ENCODE data around the gene FMN1. TPM values are rescaled to one million over a fixed set of nuclear protein-coding genes. Genes with fewer than 3 reads are reported as not detected.

Gene FMN1
- total RNA-seq, 1 donor from 2014 or later, result 4.6 TPM

DNA sequence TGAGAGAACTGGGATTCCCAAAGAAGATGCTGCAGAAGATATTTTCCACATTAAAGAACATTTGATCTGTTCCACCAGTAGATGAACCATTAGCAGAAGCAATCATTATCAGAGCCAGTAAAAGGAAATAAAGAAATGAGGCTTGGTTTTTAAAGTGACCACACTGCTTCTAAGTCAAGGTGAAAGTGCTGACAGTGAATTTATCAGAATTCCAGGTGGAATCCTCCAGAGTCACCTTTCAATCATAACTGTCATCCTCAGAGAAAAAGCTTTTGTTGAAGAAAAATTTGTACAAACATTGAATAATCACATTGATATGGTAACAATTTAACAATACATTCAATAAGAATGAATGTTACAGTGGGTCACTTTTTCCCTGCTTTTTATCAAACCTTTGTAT lies 376.9 kb downstream of the FMN1 start:
- ATAC-seq, result no peak

DNA sequence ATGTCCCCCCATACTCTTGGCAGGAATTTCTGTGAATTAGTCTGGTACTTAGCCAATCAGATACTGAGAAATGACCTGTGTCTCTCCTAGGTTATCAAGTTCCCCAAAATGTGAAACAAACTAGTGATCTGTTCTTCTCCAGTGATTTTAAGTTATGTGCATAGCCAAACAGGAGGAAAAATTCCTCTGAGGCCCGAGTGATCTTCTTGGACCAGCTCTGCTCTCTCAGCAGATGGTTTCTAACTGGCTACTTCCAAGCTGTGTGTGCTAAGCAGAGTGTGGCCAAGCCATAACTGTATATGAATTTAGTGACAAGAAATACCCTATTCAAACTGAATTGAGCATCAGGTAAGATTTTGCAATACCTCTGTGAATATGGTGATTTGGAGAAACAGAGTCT lies 387.2 kb downstream of the FMN1 start:
- no peak for ATAC-seq

DNA sequence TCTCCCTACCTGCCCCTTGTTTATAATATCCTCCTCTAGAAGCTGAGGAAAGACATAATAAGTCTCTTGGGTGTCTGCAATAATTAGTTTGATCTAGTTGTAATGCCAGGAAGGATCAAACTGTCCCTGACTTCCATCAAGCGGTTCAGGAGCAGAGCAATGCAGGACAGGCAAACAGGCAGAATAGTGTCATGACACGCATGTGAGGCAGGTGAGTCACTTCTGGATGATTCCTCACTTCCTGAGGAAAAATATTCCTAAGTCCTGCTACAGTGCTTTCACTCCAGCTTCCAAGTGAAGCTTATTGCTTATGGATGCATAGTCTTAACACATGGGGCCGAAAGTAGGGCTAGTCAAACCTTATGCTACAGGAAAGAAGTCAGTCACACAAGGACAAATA lies 390.9 kb downstream of the FMN1 start:
- no peak for ATAC-seq

DNA sequence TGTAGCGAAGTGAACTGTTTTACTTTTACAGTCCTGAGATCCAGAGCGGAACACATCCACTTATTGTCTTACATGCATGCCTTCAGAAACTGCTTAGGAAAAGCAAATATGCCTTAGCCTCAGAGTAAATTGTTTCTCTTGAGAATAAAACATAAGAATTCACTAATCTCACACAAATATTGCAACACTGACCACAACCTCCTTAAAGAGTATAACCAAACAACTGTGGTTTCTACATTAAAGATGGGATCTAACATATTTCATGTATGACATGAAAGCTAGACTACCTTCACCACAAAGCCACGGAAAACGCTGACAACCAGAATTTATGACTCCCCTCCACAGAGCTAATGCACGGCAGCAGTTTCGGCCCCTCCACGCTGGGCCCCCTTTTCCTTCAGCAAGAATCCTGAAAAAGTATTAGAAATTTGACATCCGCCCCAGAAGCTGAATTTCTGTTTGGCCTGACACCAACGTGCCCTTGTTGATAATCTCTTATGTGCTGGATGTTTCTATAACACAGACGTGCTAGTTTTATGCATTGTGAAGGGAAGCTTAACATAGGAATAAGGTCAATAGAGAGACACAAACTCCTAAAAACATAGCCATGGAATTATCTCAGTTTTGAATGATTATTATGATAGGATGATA lies 392.1 kb downstream of the FMN1 start:
- no peak for ATAC-seq

DNA sequence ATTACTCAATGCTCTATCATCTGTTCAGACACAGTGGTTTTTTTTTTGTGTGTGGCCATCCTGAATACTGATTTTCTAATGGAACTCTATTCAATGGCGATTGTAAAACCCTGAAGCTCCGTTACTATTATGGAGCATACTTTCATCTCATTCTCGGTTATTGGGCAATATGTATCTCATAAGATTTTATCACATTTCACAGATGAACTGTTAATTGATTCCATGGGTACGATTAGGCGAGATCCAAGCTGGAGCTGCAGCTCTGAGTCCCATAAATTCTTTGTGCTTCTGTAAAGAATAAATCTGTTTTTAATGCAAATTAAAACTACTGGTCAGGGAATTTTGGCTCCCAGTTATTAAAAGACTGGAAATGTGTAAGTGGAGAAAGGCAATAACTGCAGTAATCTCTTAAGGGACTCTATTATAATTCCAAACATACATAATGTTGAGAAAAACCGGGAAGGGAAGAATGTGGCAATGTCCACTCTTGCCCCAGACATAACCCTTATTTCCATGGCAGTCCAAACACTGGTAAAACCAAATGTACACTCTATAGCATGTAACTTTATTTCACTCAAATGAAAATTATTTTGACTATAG lies 394.5 kb downstream of the FMN1 start:
- ATAC-seq, result no peak

DNA sequence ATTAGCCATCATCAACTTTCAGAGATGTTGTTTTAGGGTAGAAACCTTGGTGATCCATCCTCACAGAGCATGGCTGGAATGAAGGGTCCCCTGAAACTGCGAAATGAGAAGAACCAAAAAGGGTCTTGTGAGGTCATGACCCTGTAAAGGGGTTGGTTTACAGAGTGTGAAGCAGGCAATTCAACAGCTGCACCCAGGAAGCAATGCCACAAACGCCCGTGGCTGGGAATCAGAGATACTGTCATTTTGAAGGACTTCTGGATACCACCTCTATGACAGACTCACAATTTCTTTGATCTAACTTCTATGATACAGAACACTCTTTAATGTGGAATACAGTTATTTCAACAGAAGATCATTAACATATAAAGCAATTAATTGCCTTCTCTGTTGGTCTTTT lies 397.7 kb downstream of the FMN1 start:
- no peak for ATAC-seq

DNA sequence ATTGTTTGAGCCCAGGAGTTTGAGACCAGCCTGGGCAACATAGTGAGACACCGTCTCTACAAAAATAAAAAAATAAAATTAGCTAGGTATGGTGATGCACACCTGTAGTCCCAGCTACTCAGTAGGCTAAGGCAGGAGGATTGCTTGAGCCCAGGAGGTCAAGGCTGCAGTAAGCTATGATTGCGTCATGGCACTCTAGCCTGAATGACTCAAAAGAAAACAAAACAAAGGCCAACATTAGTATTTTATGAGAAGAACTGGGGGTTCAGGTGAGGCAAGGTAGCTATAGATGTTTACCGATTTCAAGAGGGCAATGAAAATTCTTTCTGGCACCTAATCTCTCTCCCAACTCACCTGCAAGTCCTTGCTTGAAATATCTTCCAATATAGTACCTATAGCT lies 399.5 kb downstream of the FMN1 start:
- ATAC-seq, result no peak

DNA sequence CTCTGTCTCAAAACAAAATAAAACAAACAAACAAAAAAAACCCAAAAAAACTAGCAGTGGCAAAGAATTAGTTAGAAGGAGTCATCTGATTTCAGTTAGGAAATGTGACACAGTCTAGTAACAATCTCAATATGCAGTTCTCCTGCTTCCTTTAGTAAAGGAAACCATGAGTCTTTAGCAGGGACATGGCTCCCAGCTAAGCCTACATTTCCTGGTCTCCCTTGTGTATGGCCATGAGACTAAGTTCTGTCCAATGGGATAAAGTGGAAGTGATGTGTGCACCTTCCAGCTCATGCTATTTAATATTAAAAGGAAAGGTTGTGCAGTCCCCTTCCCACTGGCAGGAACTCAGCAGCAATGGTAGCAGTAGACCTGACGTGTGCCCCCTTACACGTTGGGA lies 402.1 kb downstream of the FMN1 start:
- no peak for ATAC-seq

DNA sequence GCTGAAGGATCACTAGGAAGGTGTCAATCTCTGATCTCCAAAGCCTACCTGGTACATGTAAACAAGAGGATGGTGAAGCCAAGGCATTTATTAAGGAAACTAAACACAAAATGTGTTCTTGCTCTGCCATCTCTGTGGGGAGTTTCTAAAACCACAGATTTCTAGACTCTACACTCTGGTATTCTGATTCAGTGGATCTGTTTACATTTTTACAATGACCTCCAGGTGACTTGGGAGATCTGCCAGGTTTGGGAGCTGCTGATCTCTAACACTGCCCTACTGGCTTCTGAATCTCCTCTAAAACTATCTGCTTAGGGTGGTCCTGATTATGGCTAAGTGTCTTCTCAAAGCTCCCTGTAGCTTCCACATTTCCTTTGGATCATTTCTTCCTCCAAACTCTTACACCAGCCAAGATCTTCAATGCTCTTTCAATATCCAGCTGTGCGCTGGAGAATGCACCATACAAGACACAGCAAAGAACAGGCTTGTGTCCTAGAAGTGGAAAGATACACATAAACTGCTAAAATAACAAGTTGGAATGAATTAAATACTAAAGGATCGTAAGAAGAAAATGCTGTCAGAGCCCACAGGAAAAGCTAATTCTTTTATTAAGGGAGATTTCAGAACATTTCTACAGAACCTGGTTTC lies 404.0 kb downstream of the FMN1 start:
- no peak for ATAC-seq

DNA sequence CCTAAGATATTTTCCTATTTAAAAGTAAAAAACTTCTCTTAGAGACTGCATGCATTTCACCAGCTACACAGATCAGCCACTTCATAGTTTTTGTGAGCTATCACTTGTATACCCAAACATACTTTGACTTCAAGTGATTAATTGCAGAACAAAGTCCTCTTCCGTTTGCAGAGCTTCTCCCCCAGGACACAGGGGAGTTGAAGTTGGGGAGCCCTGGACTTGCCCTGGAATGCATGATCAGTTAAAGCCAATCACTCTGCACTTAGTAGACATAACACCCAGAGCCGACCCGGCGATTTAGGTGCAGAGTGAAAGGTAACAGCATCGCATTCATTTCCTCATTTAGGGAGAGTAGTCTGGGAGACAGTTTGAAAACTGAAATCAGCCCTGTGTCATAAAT lies 406.6 kb downstream of the FMN1 start:
- no peak for ATAC-seq

DNA sequence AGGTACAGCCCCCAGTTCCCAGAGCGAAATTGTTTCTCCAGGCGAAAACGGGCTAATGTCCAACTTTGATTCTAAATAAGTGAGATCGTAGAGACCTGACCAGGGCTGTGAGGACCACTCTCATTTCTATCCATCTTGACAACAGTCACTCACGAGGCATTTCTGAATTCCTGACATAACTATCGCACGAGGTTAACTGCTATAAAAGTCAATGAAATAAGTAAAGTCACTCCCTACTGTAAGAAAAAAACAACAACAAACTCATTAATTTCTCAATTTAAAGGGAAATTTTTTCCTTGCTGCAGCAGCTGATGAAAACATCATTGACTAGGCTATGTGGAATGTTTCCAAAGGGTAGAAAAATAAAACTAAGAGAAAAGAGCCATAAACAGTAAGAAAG lies 407.6 kb downstream of the FMN1 start:
- ATAC-seq, result no peak

DNA sequence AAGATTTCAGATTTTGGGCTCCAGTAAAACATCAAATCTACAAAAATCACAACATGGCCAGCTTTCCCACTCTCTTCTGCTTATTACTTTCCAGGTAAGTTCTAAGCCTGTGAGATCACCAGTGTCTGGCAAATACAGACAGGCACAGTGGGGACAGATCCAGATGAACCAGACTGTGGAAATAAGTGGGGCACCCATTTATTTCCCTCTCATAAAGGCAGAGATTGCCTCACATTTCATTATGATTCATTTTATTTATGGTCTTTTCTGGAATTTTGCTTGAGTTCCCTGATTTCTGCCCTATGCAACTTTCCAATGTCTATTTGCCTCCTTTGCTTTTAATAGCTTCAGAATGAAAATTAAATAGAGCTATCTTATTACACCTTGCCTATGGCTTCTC lies 409.9 kb downstream of the FMN1 start:
- ATAC-seq, result no peak

DNA sequence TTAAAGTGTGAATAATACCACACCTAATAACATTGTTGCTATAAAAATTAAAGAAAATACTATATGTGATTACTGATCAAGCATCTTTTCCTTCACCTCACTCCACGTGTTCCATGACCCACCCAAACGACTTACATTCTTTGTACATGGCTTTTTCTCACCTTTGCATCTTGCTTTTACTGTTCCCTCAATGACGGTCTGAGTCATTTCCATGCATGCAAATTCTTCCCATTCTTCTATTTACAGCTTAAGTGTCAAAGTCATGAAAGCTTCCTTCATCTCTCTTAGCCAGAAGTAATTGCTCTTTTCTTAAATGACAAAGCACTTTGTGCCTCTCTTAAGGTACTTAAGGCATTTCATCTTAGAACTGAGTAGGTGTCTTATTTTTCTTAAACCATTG lies 412.7 kb downstream of the FMN1 start:
- ATAC-seq, result no peak

DNA sequence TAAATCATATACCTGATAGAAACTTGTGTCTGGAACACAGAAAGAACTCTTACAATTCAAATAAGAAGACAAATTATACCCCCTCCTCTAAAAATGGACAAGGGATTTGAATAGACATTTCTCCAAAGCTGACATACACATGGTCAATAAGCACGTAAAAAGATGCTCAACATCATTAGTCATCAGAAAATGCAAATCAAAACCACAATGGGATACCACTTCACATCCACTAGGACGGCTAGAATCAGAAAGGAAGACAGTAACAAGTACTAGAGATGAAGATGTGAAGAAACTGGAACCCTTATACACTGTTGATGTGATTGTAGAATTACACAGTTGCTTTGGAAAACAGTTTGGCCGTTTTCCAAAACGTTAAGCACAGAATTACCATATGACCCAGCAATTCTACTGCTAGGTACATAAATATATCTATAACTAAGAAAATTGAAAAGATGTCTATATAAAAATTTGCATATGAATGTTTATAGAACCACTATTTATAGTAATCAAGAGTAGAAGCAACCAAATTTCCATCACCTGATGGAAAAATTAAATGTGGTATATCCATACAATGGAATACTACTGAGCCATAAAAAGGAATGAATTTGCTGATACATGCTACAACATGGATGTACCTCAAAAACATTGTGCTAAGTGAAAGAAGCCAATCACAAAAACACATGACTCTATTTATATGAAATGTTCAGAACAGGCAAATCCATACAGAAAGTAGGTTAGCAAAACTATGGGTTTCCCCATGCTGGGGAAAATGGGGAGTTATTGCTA lies 415.9 kb downstream of the FMN1 start:
- no peak for ATAC-seq

DNA sequence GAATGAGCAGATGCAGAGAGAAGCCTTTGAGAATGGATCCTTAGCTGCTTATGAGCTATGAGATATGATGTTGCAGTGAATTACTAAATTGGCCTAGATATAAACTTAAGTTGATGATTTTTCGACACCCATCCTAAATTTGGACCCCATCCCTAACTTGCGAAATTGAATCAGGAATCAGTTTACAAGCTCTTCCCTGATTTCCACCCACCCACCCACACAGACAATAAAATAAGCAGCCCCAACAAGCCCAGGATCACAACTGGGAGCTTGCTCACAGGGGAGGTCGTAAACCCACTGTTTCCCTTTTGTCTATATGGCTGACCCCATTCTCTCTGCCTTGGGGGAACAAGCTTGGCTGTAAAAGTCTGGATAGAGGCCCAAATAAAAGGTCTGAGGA lies 419.4 kb downstream of the FMN1 start:
- ATAC-seq, result no peak

DNA sequence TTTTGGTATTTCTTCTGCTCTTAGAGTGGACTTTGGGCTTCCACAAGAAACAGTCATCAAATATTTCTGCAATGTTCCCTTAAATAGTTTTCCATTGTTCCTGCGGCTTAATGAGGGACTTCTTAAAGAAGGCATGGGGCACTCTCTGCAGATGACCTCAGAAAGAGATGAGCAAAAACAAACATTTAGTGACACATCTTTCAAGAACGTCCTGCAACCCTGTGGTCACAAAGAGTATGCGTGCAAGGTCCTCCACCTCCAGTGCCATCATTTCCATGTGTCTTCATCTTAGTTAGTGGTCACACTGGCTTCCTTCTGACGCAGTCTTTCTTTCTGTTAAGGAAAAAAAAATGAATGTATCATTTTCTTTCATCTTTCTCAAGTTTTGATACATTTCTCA lies 420.5 kb downstream of the FMN1 start:
- ATAC-seq, result no peak

DNA sequence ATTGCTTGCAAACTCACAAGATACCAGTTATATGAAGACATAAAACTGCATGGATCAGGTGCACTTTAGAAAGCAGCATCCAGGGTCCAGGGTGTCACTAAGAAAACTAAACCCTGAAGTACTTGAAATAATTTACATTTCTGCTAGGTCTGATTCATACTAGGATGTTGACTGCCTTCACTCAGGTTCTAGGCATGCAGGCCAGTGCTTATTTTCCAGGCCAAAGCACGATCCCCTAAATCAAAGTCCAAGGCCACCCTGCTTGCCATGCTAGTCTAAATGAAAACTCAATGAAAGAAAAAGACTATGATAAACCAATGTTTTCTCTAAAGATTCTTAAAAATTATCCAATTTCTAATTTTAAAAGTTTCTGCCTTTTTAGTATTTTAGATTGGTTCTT lies 427.3 kb downstream of the FMN1 start:
- ATAC-seq, result no peak

DNA sequence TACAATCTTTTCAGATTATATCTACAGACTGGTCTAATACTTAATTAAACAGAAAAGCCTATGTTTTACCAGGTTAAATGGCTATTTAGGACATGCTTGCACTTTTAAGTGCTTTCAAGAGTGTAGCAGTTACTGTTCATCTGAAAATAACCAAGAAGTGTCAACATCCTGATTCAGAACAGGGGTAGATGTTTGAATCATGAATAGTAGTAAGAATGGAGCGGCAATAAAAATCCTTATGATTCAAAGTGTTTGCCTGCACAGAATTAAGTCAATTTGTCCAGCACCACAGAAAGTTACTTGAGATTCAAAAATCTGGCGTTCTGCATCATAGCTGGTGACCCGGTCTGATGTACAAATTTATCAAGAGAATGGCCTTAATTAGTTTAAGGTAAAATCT lies 428.4 kb downstream of the FMN1 start:
- no peak for ATAC-seq

DNA sequence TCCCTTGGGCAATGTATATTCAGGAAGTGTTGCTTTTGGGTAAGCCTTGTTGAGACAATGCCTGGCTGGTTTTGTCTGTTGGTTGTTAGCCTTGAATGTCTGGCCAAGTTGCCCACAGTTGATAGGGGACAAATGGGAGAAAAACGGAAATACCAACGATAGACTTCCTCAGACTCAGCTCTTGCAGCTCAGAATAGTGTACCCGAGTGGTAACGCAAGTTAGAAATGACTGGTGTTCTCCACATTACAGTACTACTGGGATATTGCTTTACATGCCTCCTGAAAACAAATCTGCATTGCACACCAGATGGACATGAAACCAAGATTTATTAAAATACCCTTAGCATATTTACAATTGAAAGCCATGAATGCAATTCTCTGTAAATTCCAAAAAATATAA lies 429.3 kb downstream of the FMN1 start:
- ATAC-seq, result no peak

DNA sequence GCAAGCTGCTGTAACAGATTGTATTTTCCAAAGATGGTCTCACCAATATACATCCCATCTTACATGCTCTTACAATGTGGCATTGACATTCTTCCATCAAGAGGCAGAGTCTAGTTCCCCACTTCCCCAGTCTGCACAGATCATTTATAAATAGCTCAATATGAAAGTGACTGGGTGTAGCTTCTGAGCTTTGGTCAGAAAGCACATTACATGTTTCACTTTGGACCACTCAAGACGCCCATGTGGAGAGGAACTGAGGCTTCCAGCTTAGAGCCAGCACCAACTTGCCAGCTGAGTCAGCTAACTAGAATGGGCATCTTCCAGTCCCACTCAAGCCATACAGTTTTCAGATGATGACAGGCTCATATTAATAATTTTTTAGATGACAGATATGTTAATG lies 431.2 kb downstream of the FMN1 start:
- no peak for ATAC-seq

DNA sequence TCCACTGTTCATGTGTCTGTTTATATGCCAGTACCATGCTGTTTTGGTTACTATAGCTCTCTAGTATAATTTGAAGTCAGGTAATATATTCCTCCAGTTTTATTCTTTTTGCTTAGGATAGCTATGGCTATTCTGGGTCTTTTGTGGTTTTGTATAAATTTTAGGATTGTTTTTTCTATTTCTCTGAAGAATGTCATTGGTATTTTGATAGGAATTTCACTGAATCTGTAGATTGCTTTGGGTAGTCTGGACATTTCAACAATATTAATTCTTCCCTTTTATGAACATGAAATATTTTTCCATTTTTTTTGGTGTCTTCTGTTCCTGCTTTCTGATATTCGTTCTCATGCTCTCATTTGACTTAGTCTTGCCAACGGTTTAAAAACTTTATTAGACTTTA lies 437.1 kb downstream of the FMN1 start:
- no peak for ATAC-seq

DNA sequence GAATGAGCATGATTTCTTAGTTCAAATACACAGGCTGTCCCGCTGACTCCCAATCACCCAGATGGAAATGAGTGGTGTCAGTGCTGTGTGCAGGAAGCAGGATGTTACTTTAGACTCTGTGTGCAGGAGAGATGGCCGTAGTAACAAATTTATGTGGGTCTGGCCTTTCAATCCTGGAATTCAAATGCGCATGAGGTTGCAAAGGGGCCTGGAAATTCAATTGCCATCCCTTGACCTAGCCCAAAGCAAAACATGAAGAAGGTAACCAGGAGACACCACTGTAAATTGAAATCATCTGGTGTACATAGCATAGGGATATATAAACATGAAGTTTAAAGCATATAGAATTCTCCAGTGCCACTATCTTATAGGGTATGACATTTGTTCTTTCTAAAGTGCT lies 443.5 kb downstream of the FMN1 start:
- no peak for ATAC-seq

DNA sequence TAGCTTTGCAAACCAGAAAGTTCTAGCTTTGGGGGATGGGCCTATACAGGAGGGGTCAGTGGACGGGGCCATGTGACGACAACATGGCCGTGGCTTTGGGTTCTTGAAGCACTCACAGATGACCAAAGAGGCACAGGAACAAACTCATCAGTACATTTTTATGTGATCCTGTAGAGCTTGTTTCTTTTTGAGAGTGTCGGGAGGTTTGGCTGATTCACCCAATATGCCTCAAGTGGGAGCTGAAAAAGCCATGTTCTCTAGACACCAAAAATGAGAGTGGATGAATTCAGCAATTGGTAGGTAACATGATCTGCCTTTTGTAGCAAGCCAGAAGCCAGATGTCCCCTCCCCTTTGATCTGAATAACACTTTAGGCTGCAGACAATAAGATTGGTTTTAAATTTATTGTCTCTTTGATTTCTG lies 446.6 kb downstream of the FMN1 start:
- no peak for ATAC-seq

Data from esophagus mucosa (tissue), 1 donor.